ENCODE data around the gene SIGLEC5. TPM values are rescaled to one million over a fixed set of nuclear protein-coding genes. Genes with fewer than 3 reads are reported as not detected.

The SIGLEC5 gene
- total RNA-seq, 1 donor from 2014 or later = not detected

DNA sequence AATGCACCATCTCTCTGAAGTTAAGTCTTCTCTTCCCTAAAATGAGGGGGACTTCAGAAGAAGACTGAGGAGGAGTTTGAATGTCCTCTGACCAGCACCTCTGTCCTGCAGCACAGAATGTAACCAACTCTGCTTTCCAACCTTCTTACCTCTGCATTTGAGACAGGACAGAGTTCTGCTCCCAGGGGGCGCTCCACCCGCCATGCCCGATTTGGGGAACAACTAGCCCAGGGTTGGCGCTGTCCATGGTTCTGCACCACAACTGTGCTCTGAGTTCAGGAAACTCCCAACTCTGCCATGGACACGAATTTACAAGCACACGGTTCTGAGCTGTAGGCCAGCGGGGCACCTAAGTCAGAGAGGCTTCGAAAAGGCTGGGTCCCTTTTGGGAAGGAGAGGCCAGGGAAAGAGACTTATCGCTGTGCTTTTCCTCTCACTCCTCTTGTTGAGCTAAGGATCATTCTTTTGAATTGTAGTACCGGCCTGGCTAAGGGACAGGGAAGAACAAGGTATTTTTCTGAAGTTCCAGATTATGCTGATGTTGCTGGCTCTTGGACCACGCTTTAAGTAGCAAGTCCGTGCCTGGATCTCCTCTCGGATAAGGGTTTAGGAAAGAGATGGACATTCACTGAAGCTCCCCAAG, 22.2 kb downstream of the SIGLEC5 start:
- Histone ChIP-seq H4K20me1 (ENCODE audit: insufficient read depth, low read length) (no peaks in the 10 kb centered on the region), H2AFZ (ENCODE audit: low read depth, low read length) (no peak overlapping the region), H3K36me3 (ENCODE audit: insufficient read depth, low read length) (no peaks in the 10 kb centered on the region), H3K4me3 (ENCODE audit: insufficient read depth, low read depth, low read length) (no peak overlapping the region), H3K9me3 (ENCODE audit: insufficient read depth, low read depth, low read length) (no peaks in the 10 kb centered on the region), H3K4me1 (ENCODE audit: insufficient read depth, low read length) (no peaks in the 10 kb centered on the region), H3K27ac (ENCODE audit: low read depth, low read length) (no peak overlapping the region), H3K4me2 (ENCODE audit: low read length) (no peak overlapping the region), H3K27me3 (ENCODE audit: insufficient read depth, low read length) (no peaks in the 10 kb centered on the region), H3K79me2 (ENCODE audit: insufficient read depth, low read length) (no peaks in the 10 kb centered on the region), H3K9ac (ENCODE audit: low read length) (no peak overlapping the region)
- Mint-ChIP-seq H3K4me1 (ENCODE audit: low read depth, unreplicated experiment) (no peaks in the 10 kb centered on the region), H3K36me3 (ENCODE audit: low read depth, unreplicated experiment) (no peaks in the 10 kb centered on the region), H3K27ac (ENCODE audit: unreplicated experiment) (no peak overlapping the region), H3K9me3 (ENCODE audit: unreplicated experiment) (peaks cover 10% of the 10 kb centered on the region), H3K4me3 (ENCODE audit: unreplicated experiment) (no peak overlapping the region), H3K27me3 (ENCODE audit: low read depth, unreplicated experiment) (peaks cover 20% of the 10 kb centered on the region)
- DNase-seq (ENCODE audit: low read depth) = peak; percentile 24
- no peak for TF ChIP-seq EZH2 (IDR thresholded peaks at IDR 0.05; ENCODE audit: insufficient read depth, low read length)
- TF ChIP-seq, protein P1, sequence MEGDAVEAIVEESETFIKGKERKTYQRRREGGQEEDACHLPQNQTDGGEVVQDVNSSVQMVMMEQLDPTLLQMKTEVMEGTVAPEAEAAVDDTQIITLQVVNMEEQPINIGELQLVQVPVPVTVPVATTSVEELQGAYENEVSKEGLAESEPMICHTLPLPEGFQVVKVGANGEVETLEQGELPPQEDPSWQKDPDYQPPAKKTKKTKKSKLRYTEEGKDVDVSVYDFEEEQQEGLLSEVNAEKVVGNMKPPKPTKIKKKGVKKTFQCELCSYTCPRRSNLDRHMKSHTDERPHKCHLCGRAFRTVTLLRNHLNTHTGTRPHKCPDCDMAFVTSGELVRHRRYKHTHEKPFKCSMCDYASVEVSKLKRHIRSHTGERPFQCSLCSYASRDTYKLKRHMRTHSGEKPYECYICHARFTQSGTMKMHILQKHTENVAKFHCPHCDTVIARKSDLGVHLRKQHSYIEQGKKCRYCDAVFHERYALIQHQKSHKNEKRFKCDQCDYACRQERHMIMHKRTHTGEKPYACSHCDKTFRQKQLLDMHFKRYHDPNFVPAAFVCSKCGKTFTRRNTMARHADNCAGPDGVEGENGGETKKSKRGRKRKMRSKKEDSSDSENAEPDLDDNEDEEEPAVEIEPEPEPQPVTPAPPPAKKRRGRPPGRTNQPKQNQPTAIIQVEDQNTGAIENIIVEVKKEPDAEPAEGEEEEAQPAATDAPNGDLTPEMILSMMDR (IDR thresholded peaks at IDR 0.05; ENCODE audit: insufficient read depth, low read depth, low read length) = peak; percentile 39
- no peak for FAIRE-seq

DNA sequence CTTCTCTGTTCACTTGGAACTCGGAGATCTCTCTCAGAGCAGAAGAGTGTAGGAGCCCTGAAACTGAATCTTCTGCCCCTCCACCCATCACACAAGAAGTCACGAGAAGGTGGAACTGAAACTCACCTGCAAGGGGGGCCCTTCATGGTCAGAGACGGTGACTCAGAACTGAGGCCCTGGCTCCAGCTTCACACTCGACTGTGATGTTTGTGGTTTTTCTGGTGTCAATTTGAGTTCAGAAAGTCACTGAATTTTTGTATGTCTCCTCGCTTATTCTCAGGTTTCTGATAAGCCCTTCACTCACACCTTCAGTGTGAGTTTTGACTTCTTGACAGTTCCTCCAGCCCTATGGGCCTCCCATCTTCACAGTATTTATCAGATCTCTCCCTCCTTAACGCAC, 23.1 kb downstream of the SIGLEC5 start:
- Histone ChIP-seq H3K79me2 (ENCODE audit: insufficient read depth, low read length) (no peaks in the 10 kb centered on the region), H3K9ac (ENCODE audit: low read length) (no peak overlapping the region), H3K4me2 (ENCODE audit: low read length) (no peak overlapping the region), H3K27ac (ENCODE audit: low read depth, low read length) (no peak overlapping the region), H3K9me3 (ENCODE audit: insufficient read depth, low read depth, low read length) (no peaks in the 10 kb centered on the region), H3K4me1 (ENCODE audit: insufficient read depth, low read length) (no peaks in the 10 kb centered on the region), H3K36me3 (ENCODE audit: insufficient read depth, low read length) (no peaks in the 10 kb centered on the region), H3K27me3 (ENCODE audit: insufficient read depth, low read length) (no peaks in the 10 kb centered on the region), H2AFZ (ENCODE audit: low read depth, low read length) (no peak overlapping the region), H4K20me1 (ENCODE audit: insufficient read depth, low read length) (no peaks in the 10 kb centered on the region), H3K4me3 (ENCODE audit: insufficient read depth, low read depth, low read length) (no peak overlapping the region)
- Mint-ChIP-seq H3K9me3 (ENCODE audit: unreplicated experiment) (peaks cover 9% of the 10 kb centered on the region), H3K27ac (ENCODE audit: unreplicated experiment) (no peak overlapping the region), H3K4me3 (ENCODE audit: unreplicated experiment) (no peak overlapping the region), H3K27me3 (ENCODE audit: low read depth, unreplicated experiment) (peaks cover 20% of the 10 kb centered on the region), H3K36me3 (ENCODE audit: low read depth, unreplicated experiment) (no peaks in the 10 kb centered on the region), H3K4me1 (ENCODE audit: low read depth, unreplicated experiment) (no peaks in the 10 kb centered on the region)
- DNase-seq (ENCODE audit: low read depth) (no peak), FAIRE-seq (no peak)
- TF ChIP-seq, protein P1 (IDR thresholded peaks at IDR 0.05; ENCODE audit: insufficient read depth, low read depth, low read length) = no peak
- no peak for TF ChIP-seq EZH2 (IDR thresholded peaks at IDR 0.05; ENCODE audit: insufficient read depth, low read length)

DNA sequence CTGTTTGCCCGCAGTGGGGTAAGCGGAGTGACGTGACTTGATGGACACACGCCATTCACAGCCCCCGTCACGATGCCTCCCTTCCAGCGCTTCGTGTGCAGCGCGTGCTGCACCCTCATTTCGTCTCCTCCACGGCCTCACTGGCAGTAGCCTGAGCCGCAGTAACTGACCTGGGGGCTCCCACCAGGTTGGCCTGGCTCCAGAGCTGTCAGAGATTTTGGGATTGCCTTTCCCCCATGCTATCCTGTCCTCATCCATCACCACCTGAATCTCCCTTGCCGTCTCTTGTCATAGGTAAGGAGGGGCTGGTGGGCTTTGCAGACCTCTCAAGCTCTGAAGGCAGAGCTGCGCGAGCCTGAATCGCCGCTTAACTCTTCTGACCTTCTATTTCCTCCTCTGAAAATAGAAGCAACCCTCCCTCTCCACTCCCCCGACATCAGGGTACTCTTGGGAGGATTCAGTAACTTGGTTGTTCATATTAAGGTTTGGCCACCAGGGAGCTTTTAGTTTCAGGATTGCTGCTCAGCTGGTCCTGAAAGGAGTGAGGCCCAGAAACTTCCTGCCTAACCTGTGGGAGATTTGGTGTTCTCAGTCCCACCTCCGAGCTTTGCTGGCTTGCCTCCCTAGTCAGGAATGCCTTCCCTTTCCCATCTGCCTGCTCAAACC, 27.9 kb downstream of the SIGLEC5 start:
- H3K79me2 ChIP-seq (ENCODE audit: insufficient read depth, low read length) = no peaks in the 10 kb centered on the region
- no peaks in the 10 kb centered on the region for H4K20me1 ChIP-seq (ENCODE audit: insufficient read depth, low read length)
- no peak overlapping the region for H3K27ac ChIP-seq (ENCODE audit: low read depth, low read length)
- no peak overlapping the region for H3K4me2 ChIP-seq (ENCODE audit: low read length)
- H3K36me3 ChIP-seq (ENCODE audit: insufficient read depth, low read length) = no peaks in the 10 kb centered on the region
- no peaks in the 10 kb centered on the region for H3K36me3 Mint-ChIP-seq (ENCODE audit: low read depth, unreplicated experiment)
- TF ChIP-seq EZH2 (IDR thresholded peaks at IDR 0.05; ENCODE audit: insufficient read depth, low read length) = no peak
- TF ChIP-seq, protein P1 (IDR thresholded peaks at IDR 0.05; ENCODE audit: insufficient read depth, low read depth, low read length) = no peak
- no peaks in the 10 kb centered on the region for H3K4me1 Mint-ChIP-seq (ENCODE audit: low read depth, unreplicated experiment)
- DNase-seq (ENCODE audit: low read depth) (no peak), FAIRE-seq (no peak)
- H3K4me1 ChIP-seq (ENCODE audit: insufficient read depth, low read length) = no peaks in the 10 kb centered on the region
- no peak overlapping the region for H3K9ac ChIP-seq (ENCODE audit: low read length)
- H3K9me3 ChIP-seq (ENCODE audit: insufficient read depth, low read depth, low read length) = no peaks in the 10 kb centered on the region
- H3K9me3 Mint-ChIP-seq (ENCODE audit: unreplicated experiment) = peaks cover 8% of the 10 kb centered on the region
- peaks cover 5% of the 10 kb centered on the region for H3K27me3 ChIP-seq (ENCODE audit: insufficient read depth, low read length)
- peaks cover 15% of the 10 kb centered on the region for H3K27me3 Mint-ChIP-seq (ENCODE audit: low read depth, unreplicated experiment)
- H2AFZ ChIP-seq (ENCODE audit: low read depth, low read length) = no peak overlapping the region
- no peak overlapping the region for H3K27ac Mint-ChIP-seq (ENCODE audit: unreplicated experiment)
- no peak overlapping the region for H3K4me3 ChIP-seq (ENCODE audit: insufficient read depth, low read depth, low read length)
- H3K4me3 Mint-ChIP-seq (ENCODE audit: unreplicated experiment) = no peak overlapping the region
